IMR-90 (cell line): ENCODE data around the gene PRR16. TPM values are rescaled to one million over a fixed set of nuclear protein-coding genes. Genes with fewer than 3 reads are reported as not detected.

Experiments used
- ATAC-seq: fragments of 200-7000 bp; cut with Tn5 transposase; 2 replicates; pipeline ENCODE4 v1.9.1; 2020; ENCODE audit warnings: low read depth, mild to moderate bottlenecking, moderate library complexity
- BruUV-seq: library from RNA; stranded (reverse); fragments of 400-500 nt; replicated peaks from 2 replicates; lab custom pipeline; 2021; lab: Mats Ljungman, UMichigan
- CTCF ChIA-PET: fragments of 300-600 bp; formaldehyde crosslinking; extraction: SDS; loops from one replicate; lab custom pipeline; 2021; ENCODE audit warnings: antibody characterized with exemption; lab: Yijun Ruan, JAX
- POLR2A ChIA-PET: fragments of 300-600 bp; sonication (Branson Sonifier 250); formaldehyde crosslinking; loops from one replicate; lab custom pipeline; 2022; ENCODE audit warnings: antibody characterized with exemption; ENCODE audit not compliant: unreplicated experiment; lab: Charles Lee
- DNase-seq: peaks from one replicate; pipeline ENCODE4 v3.0.0; 2013
- H2AFZ ChIP-seq: replicated peaks from 2 replicates; pipeline ENCODE3; 2013; ENCODE audit warnings: low read length, mild to moderate bottlenecking; ENCODE audit not compliant: poor library complexity
- H2AK5ac ChIP-seq: 2 replicates; pipeline ENCODE4 v1.6.1; 2013; ENCODE audit warnings: low read depth, low read length, inconsistent platforms
- H2AK9ac ChIP-seq: replicated peaks from 2 replicates; pipeline ENCODE3; 2013; ENCODE audit warnings: mild to moderate bottlenecking, low read depth, low read length, moderate library complexity; ENCODE audit not compliant: poor library complexity
- H2BK120ac ChIP-seq: 2 replicates; pipeline ENCODE4 v1.6.1; 2013; ENCODE audit warnings: low read depth, low read length, inconsistent platforms
- H2BK15ac ChIP-seq: 3 replicates; pipeline ENCODE4 v1.6.1; 2013; ENCODE audit warnings: low read depth, low read length, inconsistent platforms
- H2BK20ac ChIP-seq: 2 replicates; pipeline ENCODE4 v1.6.1; 2013; ENCODE audit warnings: low read depth, mild to moderate bottlenecking, inconsistent platforms, low read length, moderate library complexity
- H2BK5ac ChIP-seq: 2 replicates; pipeline ENCODE4 v1.6.1; 2013; ENCODE audit warnings: mild to moderate bottlenecking, low read depth, low read length, inconsistent platforms; ENCODE audit not compliant: poor library complexity, severe bottlenecking
- H3K14ac ChIP-seq: replicated peaks from 2 replicates; pipeline ENCODE4 v1.6.1; 2013; ENCODE audit warnings: low read depth, low read length, inconsistent platforms
- H3K18ac ChIP-seq: 2 replicates; pipeline ENCODE4 v1.6.1; 2013; ENCODE audit warnings: low read depth, low read length, control low read depth
- H3K23ac ChIP-seq: 2 replicates; pipeline ENCODE4 v1.6.1; 2013; ENCODE audit warnings: low read depth, low read length, inconsistent platforms
- H3K27ac ChIP-seq: 2 replicates; pipeline ENCODE4 v1.5.1; 2013; ENCODE audit warnings: mild to moderate bottlenecking, control low read depth, low read length; ENCODE audit not compliant: insufficient read depth
- H3K27me3 ChIP-seq: 2 replicates; pipeline ENCODE4 v1.6.1; 2013; ENCODE audit warnings: low read length; ENCODE audit not compliant: control insufficient read depth, insufficient read depth
- H3K36me3 ChIP-seq: 2 replicates; pipeline ENCODE4 v1.6.1; 2013; ENCODE audit warnings: low read length, mixed read lengths; ENCODE audit not compliant: control insufficient read depth, insufficient read depth
- H3K4ac ChIP-seq: 2 replicates; pipeline ENCODE4 v1.6.1; 2013; ENCODE audit warnings: low read depth, low read length, inconsistent platforms
- H3K4me1 ChIP-seq: 2 replicates; pipeline ENCODE4 v1.6.1; 2013; ENCODE audit warnings: low read length, mixed read lengths; ENCODE audit not compliant: control insufficient read depth, insufficient read depth
- H3K4me2 ChIP-seq: 2 replicates; pipeline ENCODE4 v1.6.1; 2013; ENCODE audit warnings: low read depth, mild to moderate bottlenecking, control low read depth, low read length, moderate library complexity
- H3K4me3 ChIP-seq: 2 replicates; pipeline ENCODE4 v1.5.1; 2013; ENCODE audit warnings: low read depth, mild to moderate bottlenecking, control low read depth, low read length, moderate library complexity; ENCODE audit not compliant: insufficient read depth
- H3K56ac ChIP-seq: 2 replicates; pipeline ENCODE4 v1.6.1; 2013; ENCODE audit warnings: low read length, inconsistent platforms; ENCODE audit not compliant: insufficient read depth; ENCODE audit errors: extremely low read depth
- H3K79me1 ChIP-seq, 2 experiments: 2 replicates each; pipeline ENCODE4 v1.6.1; 2013; ENCODE audit warnings: low read length in 2 of 2, inconsistent platforms in 1 of 2, low read depth in 1 of 2
- H3K9ac ChIP-seq: 2 replicates; pipeline ENCODE4 v1.6.1; 2013; ENCODE audit warnings: low read depth, low read length, control low read depth
- H3K9me1 ChIP-seq: 2 replicates; pipeline ENCODE4 v1.6.1; 2013; ENCODE audit warnings: low read length, inconsistent platforms; ENCODE audit not compliant: insufficient read depth
- H3K9me3 ChIP-seq: 2 replicates; pipeline ENCODE4 v1.6.1; 2013; ENCODE audit warnings: low read length; ENCODE audit not compliant: control insufficient read depth, insufficient read depth
- H4K20me1 ChIP-seq: 2 replicates; pipeline ENCODE4 v1.6.1; 2013; ENCODE audit warnings: low read length, inconsistent platforms; ENCODE audit not compliant: insufficient read depth
- H4K5ac ChIP-seq: 2 replicates; pipeline ENCODE4 v1.6.1; 2013; ENCODE audit warnings: mild to moderate bottlenecking, low read depth, low read length, control low read depth
- H4K8ac ChIP-seq, 2 experiments: 2 replicates each; pipeline ENCODE4 v1.6.1; 2013; ENCODE audit warnings: low read depth in 2 of 2, low read length in 2 of 2, control low read depth in 1 of 2, inconsistent platforms in 1 of 2
- H4K91ac ChIP-seq: 2 replicates; pipeline ENCODE4 v1.6.1; 2013; ENCODE audit warnings: low read depth, low read length, inconsistent platforms; ENCODE audit not compliant: insufficient read depth
- BHLHE40 ChIP-seq: fragments of 150-350 bp; IDR thresholded peaks from 2 replicates; pipeline ENCODE4 v1.6.1; 2016; ENCODE audit warnings: mild to moderate bottlenecking, low read depth, low read length
- CHD1 ChIP-seq: IDR thresholded peaks from 2 replicates; pipeline ENCODE4 v1.6.1; 2012; ENCODE audit warnings: low read depth, low read length, improper control_type of control experiment
- CTCF ChIP-seq: conservative IDR thresholded peaks from 2 replicates; pipeline ENCODE4 v1.5.1; 2012; ENCODE audit warnings: mild to moderate bottlenecking, low read depth, low read length, improper control_type of control experiment
- ELK1 ChIP-seq: fragments of 150-350 bp; IDR thresholded peaks from 2 replicates; pipeline ENCODE4 v1.6.1; 2016; ENCODE audit warnings: low read depth, mild to moderate bottlenecking, low read length, moderate library complexity, borderline replicate concordance
- FOS ChIP-seq: fragments of 150-350 bp; IDR thresholded peaks from 2 replicates; pipeline ENCODE4 v1.6.1; 2016; ENCODE audit warnings: low read depth, low read length
- MAFK ChIP-seq: IDR thresholded peaks from 2 replicates; pipeline ENCODE4 v1.6.1; 2012; ENCODE audit warnings: low read depth, low read length, improper control_type of control experiment
- MAZ ChIP-seq: IDR thresholded peaks from 2 replicates; pipeline ENCODE4 v1.6.1; 2012; ENCODE audit warnings: low read depth, mild to moderate bottlenecking, low read length, improper control_type of control experiment, moderate library complexity, borderline replicate concordance
- MXI1 ChIP-seq: IDR thresholded peaks from 2 replicates; pipeline ENCODE4 v1.6.1; 2012; ENCODE audit warnings: low read depth, mild to moderate bottlenecking, low read length, moderate library complexity, borderline replicate concordance
- POLR2A ChIP-seq: IDR thresholded peaks from 2 replicates; pipeline ENCODE4 v1.6.1; 2012; ENCODE audit warnings: mild to moderate bottlenecking, low read depth, low read length
- RAD21 ChIP-seq: IDR thresholded peaks from 2 replicates; pipeline ENCODE4 v1.6.1; 2012; ENCODE audit warnings: low read length, improper control_type of control experiment
- RCOR1 ChIP-seq: IDR thresholded peaks from 2 replicates; pipeline ENCODE4 v1.6.1; 2012; ENCODE audit warnings: mild to moderate bottlenecking, low read length, improper control_type of control experiment; ENCODE audit not compliant: insufficient replicate concordance
- RFX5 ChIP-seq: IDR thresholded peaks from 2 replicates; pipeline ENCODE4 v1.8.0; 2012; ENCODE audit warnings: low read depth, mild to moderate bottlenecking, low read length, moderate library complexity
- SMC3 ChIP-seq: fragments of 150-350 bp; IDR thresholded peaks from 2 replicates; pipeline ENCODE4 v1.6.1; 2016; ENCODE audit warnings: low read depth, mild to moderate bottlenecking, antibody characterized with exemption, low read length, moderate library complexity
- USF2 ChIP-seq: fragments of 150-350 bp; IDR thresholded peaks from 2 replicates; pipeline ENCODE4 v1.6.1; 2017; ENCODE audit warnings: mild to moderate bottlenecking, antibody characterized with exemption, low read length, low read depth
- WGBS, 2 experiments: methylation state at CpG; one replicate each; pipeline versions ENCODE4 v1.1.5 to v1.1.7; 2013; ENCODE audit warnings: missing lambda C conversion rate in 2 of 2; ENCODE audit not compliant: insufficient read length in 1 of 2; ENCODE audit errors: extremely low coverage in 2 of 2; 5-methylcytosine and 5-hydroxymethylcytosine counted together
- dilution Hi-C: fragments of 300-500 bp; cut with HindIII; formaldehyde crosslinking; loops from one replicate; pipeline ENCODE4 v1.14.3; 2018; ENCODE audit warnings: low sequenced_read_pairs; ENCODE audit not compliant: unreplicated experiment
- in situ Hi-C: fragments of 300-500 bp; cut with MboI; formaldehyde crosslinking; loops from 3 replicates; pipeline ENCODE4 v1.14.3; 2019; ENCODE audit warnings: low sequenced_read_pairs, inconsistent platforms, mixed read lengths
- intact Hi-C: fragments of 100-400 bp; cut with micrococcal nuclease; formaldehyde crosslinking; loops from 2 replicates; pipeline ENCODE4 v1.10.0; 2022
- polyA plus RNA-seq, 3 experiments: library from polyadenylated mRNA; depleted of rRNA; stranded (reverse); fragments of >200 nt; gene quantifications; 2 replicates each; pipeline ENCODE4 v1.2.3, GENCODE V29; 2012; ENCODE audit warnings: low replicate concordance in 1 of 3
- total RNA-seq: library from RNA; depleted of rRNA; stranded (reverse); fragments of >200 nt; gene quantifications from 2 replicates; pipeline ENCODE4 v1.2.3, GENCODE V29; 2012

Gene PRR16
- total and polyA plus RNA-seq, 2 of the 4 experiments (the other 2 are of a cell fraction), result 9.9 to 45.2 TPM

GRCh38 chr5:120512791-120513650 is 48.9 kb downstream of the PRR16 start:
- 80% methylated on average over 1 of the region's 13 CpGs; no CpG with 5 or more reads in 1 of the 2 experiments for WGBS, 2 experiments
- Histone ChIP-seq H4K20me1 (peaks cover 2% of the 10 kb centered on the region; the same call in 1 of the 2 replicates), H3K9me1 (no peaks in the 10 kb centered on the region; the same call in 1 of the 2 replicates), H3K18ac (no peak overlapping the region), H3K27ac (no peak overlapping the region), H2BK20ac (no peak overlapping the region), H3K4ac (no peak overlapping the region; the same call in 1 of the 2 replicates), H3K14ac (no peak overlapping the region), H4K5ac (no peak overlapping the region), H3K4me3 (no peak overlapping the region), H2AK9ac (no peak overlapping the region), H3K4me1 (peaks cover 6% of the 10 kb centered on the region), H3K4me2 (no peak overlapping the region), H4K8ac (no peak overlapping the region), H2BK120ac (no peak overlapping the region), H3K36me3 (no peaks in the 10 kb centered on the region), H4K91ac (no peak overlapping the region), H2AK5ac (no peak overlapping the region), H3K56ac (no peak overlapping the region), H3K23ac (no peak overlapping the region), H3K79me1 (peaks cover 24 to 59% of the 10 kb centered on the region in 2 experiments), H3K9ac (no peak overlapping the region), H3K27me3 (no peaks in the 10 kb centered on the region), H3K9me3 (no peaks in the 10 kb centered on the region), H2BK15ac (no peak overlapping the region), H2BK5ac (no peak overlapping the region), H2AFZ (no peak overlapping the region)
- ChIA-PET POLR2A (no interaction called here), CTCF (no interaction called here)
- ATAC-seq, result no peak
- intact Hi-C loops, result loop anchor here (10.0 kb wide), 1 partner anchor 162 kb away; no protein-coding TSS in a partner anchor
- in situ Hi-C loops, result no loop called here
- dilution Hi-C loops, result no loop called here
- no peak for DNase-seq
- BruUV-seq, result no TSS peak
- no peak for TF ChIP-seq MAFK
- no peak for TF ChIP-seq CHD1
- no peak for TF ChIP-seq FOS
- no peak for TF ChIP-seq RFX5
- TF ChIP-seq ELK1, result no peak
- TF ChIP-seq BHLHE40, result no peak
- TF ChIP-seq RCOR1, result no peak
- no peak for TF ChIP-seq USF2
- no peak for TF ChIP-seq POLR2A
- no peak for TF ChIP-seq SMC3
- TF ChIP-seq MXI1, result no peak
- TF ChIP-seq MAZ, result no peak
- TF ChIP-seq CTCF, result no peak
- TF ChIP-seq RAD21, result no peak
